PC-9 (cell line): ENCODE results near the gene MAN1C1.

ENCODE experiments used
- EZH2 ChIP-seq: fragments of 200-600 bp; sonication (generic); IDR thresholded peaks from 2 replicates; pipeline ENCODE4 v1.8.0; 2017; ENCODE audit warnings: antibody characterized with exemption, low read depth
- TF ChIP-seq, protein P1 (sequence below): fragments of 200-600 bp; sonication (generic); conservative IDR thresholded peaks from 2 replicates; pipeline ENCODE4 v1.6.1; 2017; ENCODE audit warnings: mixed run types, antibody characterized with exemption, mild to moderate bottlenecking, moderate library complexity

DNA sequence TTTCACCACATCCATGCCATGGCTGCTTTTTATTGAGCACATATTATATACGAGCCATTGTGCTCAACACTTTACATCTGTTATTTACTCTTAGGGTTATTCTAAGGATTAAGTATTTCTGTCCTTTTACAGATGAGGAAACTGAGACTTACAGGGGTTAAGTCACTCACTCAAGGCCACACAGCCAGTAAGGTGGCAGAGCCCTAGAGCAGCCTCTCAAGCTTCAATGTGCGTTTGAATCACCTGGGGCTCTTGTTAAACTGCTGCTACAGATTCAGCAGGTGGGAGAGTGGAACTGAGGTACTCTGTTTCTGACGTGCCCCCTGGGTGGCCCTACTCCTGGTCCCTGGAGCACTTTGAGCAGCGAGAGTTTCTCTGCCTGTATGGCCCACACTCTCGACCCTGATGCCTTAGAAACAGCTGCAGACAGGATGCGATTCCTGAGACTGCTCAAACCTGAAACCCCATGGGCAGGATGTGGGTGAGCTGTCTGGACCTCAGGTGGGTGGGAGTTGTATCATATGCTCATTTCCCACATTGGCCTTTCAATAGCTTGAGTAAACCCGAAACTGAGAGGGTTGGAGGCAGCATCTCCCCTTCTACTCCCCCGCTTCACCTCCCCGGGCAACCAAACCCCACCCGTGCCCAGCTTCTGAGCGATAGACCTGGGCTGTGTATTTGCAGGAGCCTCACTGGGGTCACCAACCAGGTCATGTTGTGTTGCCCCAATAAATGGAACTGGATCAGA is 59.3 kb downstream of the MAN1C1 start:
- TF ChIP-seq, protein P1, sequence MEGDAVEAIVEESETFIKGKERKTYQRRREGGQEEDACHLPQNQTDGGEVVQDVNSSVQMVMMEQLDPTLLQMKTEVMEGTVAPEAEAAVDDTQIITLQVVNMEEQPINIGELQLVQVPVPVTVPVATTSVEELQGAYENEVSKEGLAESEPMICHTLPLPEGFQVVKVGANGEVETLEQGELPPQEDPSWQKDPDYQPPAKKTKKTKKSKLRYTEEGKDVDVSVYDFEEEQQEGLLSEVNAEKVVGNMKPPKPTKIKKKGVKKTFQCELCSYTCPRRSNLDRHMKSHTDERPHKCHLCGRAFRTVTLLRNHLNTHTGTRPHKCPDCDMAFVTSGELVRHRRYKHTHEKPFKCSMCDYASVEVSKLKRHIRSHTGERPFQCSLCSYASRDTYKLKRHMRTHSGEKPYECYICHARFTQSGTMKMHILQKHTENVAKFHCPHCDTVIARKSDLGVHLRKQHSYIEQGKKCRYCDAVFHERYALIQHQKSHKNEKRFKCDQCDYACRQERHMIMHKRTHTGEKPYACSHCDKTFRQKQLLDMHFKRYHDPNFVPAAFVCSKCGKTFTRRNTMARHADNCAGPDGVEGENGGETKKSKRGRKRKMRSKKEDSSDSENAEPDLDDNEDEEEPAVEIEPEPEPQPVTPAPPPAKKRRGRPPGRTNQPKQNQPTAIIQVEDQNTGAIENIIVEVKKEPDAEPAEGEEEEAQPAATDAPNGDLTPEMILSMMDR = no peak
- no peak for TF ChIP-seq EZH2
